Prostate gland (tissue), 2 donors: ENCODE results near the gene MYO1D. TPM values are rescaled to one million over a fixed set of nuclear protein-coding genes. Genes with fewer than 3 reads are reported as not detected.
"Not testable (repeated sequence)": the region's sequence is repeated elsewhere in the genome, so short reads cannot be mapped to it uniquely, and the experiment has no call there.

Experiments
- DNase-seq: peaks from one replicate; pipeline ENCODE4 v3.0.0-alpha.2; 2019; ENCODE audit warnings: low spot score
- H3K27ac ChIP-seq, 2 donors: fragments of 200-600 bp; sonication (generic); 2 replicates each; pipeline ENCODE4 v1.5.1; 2017 to 2019
- H3K27me3 ChIP-seq: fragments of 200-600 bp; sonication (generic); replicated peaks from 2 replicates; pipeline ENCODE4 v1.5.1; 2019; ENCODE audit not compliant: insufficient read depth
- H3K36me3 ChIP-seq, 2 donors: fragments of 200-600 bp; sonication (generic); 1 replicate in 1 of 2; 2 replicates in 1 of 2; pipeline versions ENCODE4 v1.5.1 to v1.8.1; 2017 to 2019
- H3K4me1 ChIP-seq: fragments of 200-600 bp; sonication (generic); replicated peaks from 2 replicates; pipeline ENCODE4 v1.5.1; 2019
- H3K4me3 ChIP-seq, 2 donors: fragments of 200-600 bp; sonication (generic); 2 replicates each; pipeline ENCODE4 v1.5.1; 2017 to 2019
- H3K9me3 ChIP-seq: fragments of 200-600 bp; sonication (generic); 2 replicates; pipeline ENCODE4 v1.5.1; 2017
- POLR2A ChIP-seq: fragments of 450-650 bp; IDR thresholded peaks from one replicate; pipeline ENCODE4 v1.6.1; 2016; ENCODE audit warnings: antibody characterized with exemption, mild to moderate bottlenecking
- POLR2AphosphoS5 ChIP-seq: sonication (generic); formaldehyde crosslinking; IDR thresholded peaks from one replicate; pipeline ENCODE4 v1.6.1; 2017; ENCODE audit warnings: antibody characterized with exemption
- WGBS: methylation state at CpG from one replicate; pipeline ENCODE4 v1.1.5; 2018; 5-methylcytosine and 5-hydroxymethylcytosine counted together
- intact Hi-C: fragments of 100-400 bp; cut with DNase I; formaldehyde crosslinking; loops from one replicate; pipeline ENCODE4 v1.14.2; 2022
- total RNA-seq, 2 donors: library from RNA; depleted of rRNA; stranded (reverse); fragments of >200 nt; gene quantifications; one replicate each; pipeline ENCODE4 v1.1.0, GENCODE V29; 2016
- TF ChIP-seq, protein P1 (sequence below), 4 experiments: fragments of 200-600 bp in 2 of 4; fragments of 450-650 bp in 2 of 4; sonication (generic) in 2 of 4; IDR thresholded peaks; 1 replicate in 3 of 4; 2 replicates in 1 of 4; pipeline ENCODE4 v1.5.1; 2016 to 2019; ENCODE audit warnings: antibody characterized with exemption in 4 of 4, mild to moderate bottlenecking in 2 of 4, moderate library complexity in 2 of 4

Gene MYO1D
- total RNA-seq, 2 donors from 2014 or later: 44.2 to 45.2 TPM

DNA sequence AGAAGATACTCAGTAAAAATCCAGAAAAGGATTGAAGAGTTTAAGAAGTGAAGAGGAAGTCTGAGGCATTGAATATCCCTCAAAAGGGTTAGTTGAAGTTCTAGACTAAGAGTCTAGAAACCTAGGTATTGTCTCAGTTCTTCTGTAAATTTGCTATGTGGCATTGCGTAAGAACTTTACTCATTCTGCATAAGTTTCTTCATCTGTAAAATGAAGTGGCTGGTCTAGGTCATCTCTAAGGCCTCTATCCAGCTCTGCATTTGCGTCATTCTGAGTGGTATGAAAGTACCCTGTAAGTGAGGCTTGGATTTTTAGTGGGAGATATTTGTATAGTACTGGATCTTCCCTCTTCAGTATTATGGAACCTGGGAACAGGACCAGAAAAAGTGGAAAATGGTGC lies 130.2 kb downstream of the MYO1D start:
- intact Hi-C loops: no loop called here
- H3K27me3 ChIP-seq: no peaks in the 10 kb centered on the region
- no peaks in the 10 kb centered on the region for H3K9me3 ChIP-seq
- H3K4me3 ChIP-seq: no peak overlapping the region
- WGBS: 85% methylated on average over 2 of the region's 2 CpGs
- no peaks in the 10 kb centered on the region for H3K36me3 ChIP-seq
- H3K4me1 ChIP-seq: no peaks in the 10 kb centered on the region
- no peak for DNase-seq
- TF ChIP-seq, protein P1, sequence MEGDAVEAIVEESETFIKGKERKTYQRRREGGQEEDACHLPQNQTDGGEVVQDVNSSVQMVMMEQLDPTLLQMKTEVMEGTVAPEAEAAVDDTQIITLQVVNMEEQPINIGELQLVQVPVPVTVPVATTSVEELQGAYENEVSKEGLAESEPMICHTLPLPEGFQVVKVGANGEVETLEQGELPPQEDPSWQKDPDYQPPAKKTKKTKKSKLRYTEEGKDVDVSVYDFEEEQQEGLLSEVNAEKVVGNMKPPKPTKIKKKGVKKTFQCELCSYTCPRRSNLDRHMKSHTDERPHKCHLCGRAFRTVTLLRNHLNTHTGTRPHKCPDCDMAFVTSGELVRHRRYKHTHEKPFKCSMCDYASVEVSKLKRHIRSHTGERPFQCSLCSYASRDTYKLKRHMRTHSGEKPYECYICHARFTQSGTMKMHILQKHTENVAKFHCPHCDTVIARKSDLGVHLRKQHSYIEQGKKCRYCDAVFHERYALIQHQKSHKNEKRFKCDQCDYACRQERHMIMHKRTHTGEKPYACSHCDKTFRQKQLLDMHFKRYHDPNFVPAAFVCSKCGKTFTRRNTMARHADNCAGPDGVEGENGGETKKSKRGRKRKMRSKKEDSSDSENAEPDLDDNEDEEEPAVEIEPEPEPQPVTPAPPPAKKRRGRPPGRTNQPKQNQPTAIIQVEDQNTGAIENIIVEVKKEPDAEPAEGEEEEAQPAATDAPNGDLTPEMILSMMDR (IDR thresholded peaks at IDR 0.05): no peak
- TF ChIP-seq POLR2A: no peak
- TF ChIP-seq POLR2AphosphoS5: no peak
- H3K27ac ChIP-seq: no peak overlapping the region

DNA sequence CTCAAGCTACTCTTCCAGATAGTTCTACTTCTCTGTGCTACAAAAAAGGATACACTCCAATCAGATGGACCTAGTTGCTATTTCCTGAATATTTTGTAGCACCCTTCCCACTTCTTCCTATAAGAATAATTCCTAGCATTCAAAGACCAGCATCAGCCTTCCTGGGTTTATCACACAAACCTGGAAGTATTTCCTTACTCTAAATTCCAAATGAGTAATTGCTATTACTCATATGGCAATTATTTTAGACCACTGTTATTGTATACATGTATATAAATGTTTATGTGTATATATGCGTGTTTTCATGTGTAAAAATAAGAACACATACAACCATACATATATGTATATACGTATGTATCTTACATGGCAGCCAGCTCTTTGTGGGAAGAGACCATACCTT lies 130.6 kb downstream of the MYO1D start:
- H3K4me1 ChIP-seq: no peaks in the 10 kb centered on the region
- TF ChIP-seq POLR2AphosphoS5 (no peak), POLR2A (no peak)
- TF ChIP-seq, protein P1 (IDR thresholded peaks at IDR 0.05): no peak
- WGBS: 99% methylated on average over 2 of the region's 2 CpGs
- no peaks in the 10 kb centered on the region for H3K27me3 ChIP-seq
- H3K9me3 ChIP-seq: no peaks in the 10 kb centered on the region
- DNase-seq: no peak
- intact Hi-C loops: no loop called here
- no peaks in the 10 kb centered on the region for H3K36me3 ChIP-seq
- no peak overlapping the region for H3K27ac ChIP-seq
- H3K4me3 ChIP-seq: no peak overlapping the region

DNA sequence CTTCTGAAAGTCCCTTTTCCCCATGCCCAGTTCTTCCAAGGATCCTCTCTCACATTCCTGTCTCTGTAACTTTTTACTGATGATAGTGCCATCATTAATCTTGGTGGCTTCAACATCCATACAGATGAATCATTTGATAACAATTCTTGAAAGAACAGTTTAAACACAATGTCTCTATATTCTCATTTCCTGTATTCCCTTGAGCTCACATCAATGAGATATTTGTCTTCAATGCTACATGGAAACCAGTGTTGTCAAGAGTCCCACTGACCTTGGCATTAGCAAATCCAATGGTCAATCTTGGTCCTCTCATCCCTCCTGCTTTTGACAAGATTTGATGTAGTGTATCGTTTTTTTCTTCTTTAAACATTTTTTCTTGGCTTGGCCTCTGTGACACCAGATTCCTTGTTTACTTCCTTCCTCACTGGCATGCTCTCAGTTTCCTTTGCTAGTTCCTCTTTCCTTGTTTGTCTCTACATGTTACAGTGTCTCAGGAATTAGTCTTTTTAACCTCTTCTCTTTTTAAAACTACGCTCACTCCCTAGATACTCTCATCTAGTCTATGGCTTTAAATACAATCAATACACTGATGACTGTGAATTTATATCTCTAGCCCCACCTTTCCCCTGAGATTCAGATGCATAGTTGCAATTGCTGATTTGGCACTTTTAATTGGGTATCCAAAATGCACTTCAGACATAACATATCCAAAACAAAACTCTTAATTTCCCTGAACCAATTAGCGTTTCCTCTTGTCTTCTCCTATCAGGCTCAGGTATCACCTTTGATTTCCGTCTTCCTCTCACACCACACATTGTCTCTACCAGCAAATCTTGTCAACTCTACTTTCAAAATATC lies 134.0 kb downstream of the MYO1D start:
- no peaks in the 10 kb centered on the region for H3K9me3 ChIP-seq
- H3K36me3 ChIP-seq: no peaks in the 10 kb centered on the region
- WGBS: 81% methylated on average over 4 of the region's 4 CpGs
- no peak overlapping the region for H3K27ac ChIP-seq
- DNase-seq: no peak
- H3K27me3 ChIP-seq: no peaks in the 10 kb centered on the region
- intact Hi-C loops: no loop called here
- H3K4me1 ChIP-seq: no peaks in the 10 kb centered on the region
- TF ChIP-seq POLR2A: no peak
- TF ChIP-seq, protein P1 (IDR thresholded peaks at IDR 0.05): no peak
- TF ChIP-seq POLR2AphosphoS5: no peak
- no peak overlapping the region for H3K4me3 ChIP-seq

DNA sequence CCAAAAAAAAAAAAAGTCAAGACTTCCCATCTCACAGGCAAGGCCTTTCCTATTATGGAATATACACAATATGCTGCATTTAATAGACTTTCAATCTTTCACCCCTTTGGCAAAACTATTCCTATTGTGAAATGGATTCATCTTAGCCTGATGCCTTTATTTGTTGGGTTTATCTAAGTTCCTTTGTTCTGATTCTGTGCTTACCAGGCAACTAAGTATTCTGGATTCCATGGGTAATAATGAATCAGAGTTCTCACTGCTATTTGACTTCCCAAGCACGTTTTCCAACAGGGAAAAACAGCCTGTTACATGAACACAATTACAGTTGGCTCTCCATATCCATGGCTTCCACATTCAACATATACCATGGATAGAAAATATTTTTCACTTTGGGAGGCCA lies 135.5 kb downstream of the MYO1D start:
- no peak overlapping the region for H3K27ac ChIP-seq
- TF ChIP-seq POLR2A (no peak), POLR2AphosphoS5 (no peak)
- TF ChIP-seq, protein P1 (IDR thresholded peaks at IDR 0.05): no peak
- no peaks in the 10 kb centered on the region for H3K36me3 ChIP-seq
- WGBS: 92% methylated on average over 1 of the region's 1 CpG
- no peak for DNase-seq
- H3K4me1 ChIP-seq: no peaks in the 10 kb centered on the region
- intact Hi-C loops: no loop called here
- H3K4me3 ChIP-seq: no peak overlapping the region
- no peaks in the 10 kb centered on the region for H3K27me3 ChIP-seq
- H3K9me3 ChIP-seq: no peaks in the 10 kb centered on the region

DNA sequence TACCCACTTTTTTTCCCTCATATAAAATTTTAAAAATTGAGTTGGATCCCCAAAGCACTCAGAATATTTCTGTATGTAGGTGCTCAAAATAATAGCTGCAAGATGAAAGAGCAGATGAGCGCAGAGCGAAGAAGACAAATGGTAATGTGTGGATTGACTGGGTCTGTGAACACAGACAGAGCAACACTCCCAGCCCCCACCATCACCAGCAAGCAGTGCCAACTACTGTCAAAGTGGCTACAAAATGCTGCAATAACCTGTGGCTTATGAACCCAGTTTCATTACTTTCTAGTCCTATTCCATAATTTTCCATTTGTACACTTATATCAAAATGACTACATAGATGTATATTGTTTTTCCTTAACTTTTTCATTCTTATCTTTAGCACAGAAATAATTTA lies 137.2 kb downstream of the MYO1D start:
- H3K4me1 ChIP-seq: no peaks in the 10 kb centered on the region
- no peak overlapping the region for H3K27ac ChIP-seq
- no peak for DNase-seq
- intact Hi-C loops: no loop called here
- H3K27me3 ChIP-seq: no peaks in the 10 kb centered on the region
- H3K36me3 ChIP-seq: no peaks in the 10 kb centered on the region
- TF ChIP-seq POLR2AphosphoS5 (no peak), POLR2A (no peak)
- TF ChIP-seq, protein P1 (IDR thresholded peaks at IDR 0.05): no peak
- 95% methylated on average over 2 of the region's 2 CpGs for WGBS
- H3K9me3 ChIP-seq: no peaks in the 10 kb centered on the region
- no peak overlapping the region for H3K4me3 ChIP-seq

DNA sequence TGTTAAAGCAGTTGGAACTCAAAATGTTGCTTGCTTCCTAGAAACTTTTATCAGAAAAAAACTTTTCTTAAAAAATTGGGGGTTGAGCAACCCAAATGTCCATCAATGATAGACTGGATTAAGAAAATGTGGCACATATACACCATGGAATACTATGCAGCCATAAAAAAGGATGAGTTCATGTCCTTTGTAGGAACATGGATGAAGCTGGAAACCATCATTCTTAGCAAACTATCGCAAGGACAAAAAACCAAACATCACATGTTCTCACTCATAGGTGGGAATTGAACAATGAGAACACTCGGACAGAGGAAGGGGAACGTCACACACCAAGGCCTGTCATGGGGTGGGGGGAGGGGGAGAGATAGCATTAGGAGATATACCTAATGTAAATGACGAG lies 137.8 kb downstream of the MYO1D start:
- intact Hi-C loops, H3K4me1 ChIP-seq, H3K9me3 ChIP-seq, H3K27ac ChIP-seq, DNase-seq, H3K27me3 ChIP-seq, H3K36me3 ChIP-seq, H3K4me3 ChIP-seq: not testable (repeated sequence)
- 73% methylated on average over 4 of the region's 4 CpGs for WGBS
